HepG2 (cell line): ENCODE data around the gene ACTA2. TPM values are rescaled to one million over a fixed set of nuclear protein-coding genes. Genes with fewer than 3 reads are reported as not detected.

Experiments
- ATAC-seq: fragments of 200-7000 bp; cut with Tn5 transposase; 3 replicates; pipeline ENCODE4 v1.9.1; 2020; ENCODE audit warnings: mild to moderate bottlenecking, moderate library complexity
- BruUV-seq: library from RNA; stranded (reverse); fragments of 400-500 nt; replicated peaks from 2 replicates; lab custom pipeline; 2021; lab: Mats Ljungman, UMichigan
- CTCF ChIA-PET: fragments of 300-600 bp; formaldehyde crosslinking; extraction: SDS; loops from one replicate; lab custom pipeline; 2021; ENCODE audit warnings: low total read pairs, inconsistent platforms, low intra/inter-chr PET ratio; lab: Yijun Ruan, JAX
- POLR2A ChIA-PET: fragments of 350-600 bp; sonication (Branson Sonifier 250); formaldehyde crosslinking; loops from one replicate; lab custom pipeline; 2020; ENCODE audit warnings: antibody characterized with exemption, inconsistent platforms; lab: Yijun Ruan, JAX
- DNase-seq: peaks from one replicate; pipeline ENCODE4 v3.0.0-alpha.2; 2015; ENCODE audit warnings: low spot score
- FAIRE-seq: peaks from 3 replicates; lab custom pipeline; 2011; peaks lifted over from hg19 to GRCh38; lab: Jason Lieb, UNC
- H2AFZ ChIP-seq: one replicate; pipeline ENCODE4 v1.6.1; 2011; ENCODE audit warnings: low read length, inconsistent platforms
- H3K27ac ChIP-seq: fragments of 300-600 bp; 3 replicates; pipeline ENCODE4 v1.8.0; 2011; ENCODE audit warnings: mixed run types, mild to moderate bottlenecking, mixed read lengths, low read length, inconsistent platforms; ENCODE audit not compliant: insufficient read depth; ENCODE audit errors: extremely low read length
- H3K27me3 ChIP-seq, 2 experiments: fragments of 200-600 bp in 1 of 2; 2 replicates in 1 of 2; 3 replicates in 1 of 2; pipeline versions ENCODE4 v1.6.0 to v1.8.0; 2011; ENCODE audit warnings: low read length in 2 of 2, mild to moderate bottlenecking in 2 of 2, moderate library complexity in 2 of 2, inconsistent platforms in 1 of 2; ENCODE audit not compliant: insufficient read depth in 2 of 2, control insufficient read depth in 1 of 2
- H3K36me3 ChIP-seq, 2 experiments: fragments of 200-600 bp in 1 of 2; replicated peaks in 1 of 2; 2 replicates in 1 of 2; 3 replicates in 1 of 2; pipeline versions ENCODE4 v1.5.1 to v1.8.0; 2011; ENCODE audit warnings: low read length in 2 of 2, inconsistent platforms in 1 of 2; ENCODE audit not compliant: insufficient read depth in 2 of 2, control insufficient read depth in 1 of 2
- H3K4me1 ChIP-seq: 2 replicates; pipeline ENCODE4 v1.5.1; 2012; ENCODE audit warnings: low read length, inconsistent platforms; ENCODE audit not compliant: insufficient read depth
- H3K4me2 ChIP-seq: 2 replicates; pipeline ENCODE4 v1.6.0; 2011; ENCODE audit warnings: low read depth, low read length, inconsistent platforms
- H3K4me3 ChIP-seq, 3 experiments: fragments of 200-600 bp in 1 of 3; sonication (generic), shearing (Covaris generic) in 1 of 3; replicated peaks in 1 of 3; 2 replicates each; pipeline ENCODE4 v1.5.1; 2011 to 2016; ENCODE audit warnings: low read length in 3 of 3, inconsistent platforms in 2 of 3, low read depth in 2 of 3, mild to moderate bottlenecking in 2 of 3, control low read depth in 1 of 3, mixed read lengths in 1 of 3; ENCODE audit not compliant: insufficient read depth in 1 of 3
- H3K79me2 ChIP-seq: one replicate; pipeline ENCODE4 v1.6.1; 2011; ENCODE audit warnings: low read length, inconsistent platforms; ENCODE audit not compliant: insufficient read depth
- H3K9ac ChIP-seq: 2 replicates; pipeline ENCODE4 v1.6.0; 2011; ENCODE audit warnings: mild to moderate bottlenecking, low read depth, low read length, inconsistent platforms; ENCODE audit not compliant: insufficient read depth
- H3K9me3 ChIP-seq: 2 replicates; pipeline ENCODE4 v1.5.1; 2012; ENCODE audit warnings: mild to moderate bottlenecking, low read length
- H4K20me1 ChIP-seq: 2 replicates; pipeline ENCODE4 v1.6.0; 2011; ENCODE audit warnings: inconsistent platforms, mild to moderate bottlenecking, low read length, moderate library complexity; ENCODE audit not compliant: insufficient read depth
- CCAR2 ChIP-seq: fragments of 200-400 bp; formaldehyde crosslinking; optimal IDR thresholded peaks from 2 replicates; pipeline ENCODE3; 2018; ENCODE audit warnings: low read depth, mild to moderate bottlenecking, low read length, moderate library complexity
- FOSL2 ChIP-seq: sonication (generic); formaldehyde crosslinking; IDR thresholded peaks from 2 replicates; pipeline ENCODE4 v1.4.0; 2020; ENCODE audit warnings: missing genetic modification reagents
- FOXC1 ChIP-seq: sonication (generic); formaldehyde crosslinking; IDR thresholded peaks from 2 replicates; pipeline ENCODE4 v1.8.0; 2022; ENCODE audit warnings: mild to moderate bottlenecking, missing genetic modification reagents, borderline replicate concordance
- IKZF1 ChIP-seq: fragments of 450-650 bp; IDR thresholded peaks from 2 replicates; pipeline ENCODE4 v1.7.1; 2016
- MEF2D ChIP-seq: sonication (generic); formaldehyde crosslinking; IDR thresholded peaks from 2 replicates; pipeline ENCODE4 v1.5.1; 2020; ENCODE audit warnings: mild to moderate bottlenecking, missing genetic modification reagents
- MIXL1 ChIP-seq: IDR thresholded peaks from 2 replicates; pipeline ENCODE4 v1.6.1; 2016
- RFX1 ChIP-seq: fragments of 450-650 bp; IDR thresholded peaks from 2 replicates; pipeline ENCODE4 v1.6.1; 2017
- SCMH1 ChIP-seq: sonication (generic); formaldehyde crosslinking; IDR thresholded peaks from 2 replicates; pipeline ENCODE4 v1.9.0; 2021; ENCODE audit warnings: missing genetic modification reagents, mild to moderate bottlenecking, borderline replicate concordance
- SYNCRIP ChIP-seq: fragments of 200-400 bp; formaldehyde crosslinking; IDR thresholded peaks from 2 replicates; pipeline ENCODE4 v1.6.1; 2018; ENCODE audit warnings: mild to moderate bottlenecking, low read depth, low read length; ENCODE audit not compliant: insufficient read depth
- YEATS2 ChIP-seq: sonication (generic); formaldehyde crosslinking; IDR thresholded peaks from 2 replicates; pipeline ENCODE4 v1.4.0; 2020; ENCODE audit warnings: missing genetic modification reagents, borderline replicate concordance
- ZMYM4 ChIP-seq: sonication (generic); formaldehyde crosslinking; IDR thresholded peaks from 2 replicates; pipeline ENCODE4 v1.8.1; 2023; ENCODE audit warnings: mild to moderate bottlenecking, missing genetic modification reagents
- ZNF510 ChIP-seq: sonication (generic); formaldehyde crosslinking; IDR thresholded peaks from 2 replicates; pipeline ENCODE4 v1.4.0; 2020; ENCODE audit warnings: low read depth, mild to moderate bottlenecking, missing genetic modification reagents
- ZNF543 ChIP-seq: sonication (generic); formaldehyde crosslinking; IDR thresholded peaks from 2 replicates; pipeline ENCODE4 v1.4.0; 2020; ENCODE audit warnings: mild to moderate bottlenecking, missing genetic modification reagents
- ZNF891 ChIP-seq: sonication (generic); formaldehyde crosslinking; IDR thresholded peaks from 2 replicates; pipeline ENCODE4 v1.5.0; 2020; ENCODE audit warnings: mild to moderate bottlenecking, missing genetic modification reagents
- WGBS: methylation state at CpG from one replicate; pipeline ENCODE4 v1.1.6; 2017; ENCODE audit warnings: low lambda C conversion rate; 5-methylcytosine and 5-hydroxymethylcytosine counted together
- in situ Hi-C: cut with HindIII; loops from 2 replicates; pipeline ENCODE4 v1.10.0; 2017; ENCODE audit warnings: low pct_unique_long_range_greater_than_20kb; ENCODE audit not compliant: extremely low pct_ligation_motif_present
- intact Hi-C: fragments of 100-400 bp; cut with micrococcal nuclease; formaldehyde crosslinking; loops from one replicate; pipeline ENCODE4 v1.10.0; 2022; ENCODE audit not compliant: unreplicated experiment
- polyA plus RNA-seq, 8 experiments: library from polyadenylated mRNA; depleted of rRNA in 3 of 8; stranded (reverse) in 7 of 8; unstranded in 1 of 8; fragments of >200 nt; fragmentation: Illumina TruSeq in 4 of 8; extraction: Trizol in 4 of 8; gene quantifications; 2 replicates each; pipeline versions ENCODE4 v1.2.1 to v1.2.3, GENCODE V29; 2011 to 2016; ENCODE audit warnings: low read depth in 4 of 8, missing spikeins in 1 of 8, mixed read lengths in 1 of 8; ENCODE audit not compliant: insufficient read depth in 1 of 8
- total RNA-seq, 5 experiments: library from RNA; depleted of rRNA; stranded (reverse); fragments of >200 nt; fragmentation: Illumina TruSeq; extraction: Trizol; gene quantifications; 2 replicates each; pipeline ENCODE4 v1.2.3, GENCODE V29; 2016; ENCODE audit warnings: low read depth in 1 of 5
- TF ChIP-seq, protein P1 (sequence below): sonication (generic); formaldehyde crosslinking; IDR thresholded peaks from 2 replicates; pipeline ENCODE4 v1.5.1; 2020; ENCODE audit warnings: mild to moderate bottlenecking, missing genetic modification reagents, borderline replicate concordance

The ACTA2 gene
- total and polyA plus RNA-seq, 2 of the 13 experiments (the other 11 are each of a cell fraction or from before 2014, with no cell fraction given) = 21.8 to 59.9 TPM

GRCh38 chr10:88915781-88916180, 36.8 kb downstream of the ACTA2 start:
- intact Hi-C loops (no loop called here), in situ Hi-C loops (no loop called here)
- no TSS peak for BruUV-seq
- H3K4me3 ChIP-seq = no peak overlapping the region
- 71% methylated on average over 2 of the region's 2 CpGs for WGBS
- no peak overlapping the region for H3K4me2 ChIP-seq
- no peaks in the 10 kb centered on the region for H3K27me3 ChIP-seq
- DNase-seq = no peak
- no peaks in the 10 kb centered on the region for H3K9me3 ChIP-seq
- H4K20me1 ChIP-seq = no peaks in the 10 kb centered on the region
- no peaks in the 10 kb centered on the region for H3K79me2 ChIP-seq
- no peak for ATAC-seq
- H3K4me1 ChIP-seq = no peaks in the 10 kb centered on the region
- ChIA-PET CTCF (no interaction called here), POLR2A (no interaction called here)
- H3K27ac ChIP-seq = no peak overlapping the region
- no peak overlapping the region for H2AFZ ChIP-seq
- TF ChIP-seq FOSL2 = no peak
- no peak for TF ChIP-seq IKZF1
- TF ChIP-seq FOXC1 (CRISPR knock-in tag) = no peak
- TF ChIP-seq CCAR2 = no peak
- no peak for TF ChIP-seq MIXL1 (CRISPR knock-in tag)
- TF ChIP-seq, all 625 proteins: peak for 0
- H3K36me3 ChIP-seq = no peaks in the 10 kb centered on the region
- no peak for FAIRE-seq
- H3K9ac ChIP-seq = no peak overlapping the region

DNA sequence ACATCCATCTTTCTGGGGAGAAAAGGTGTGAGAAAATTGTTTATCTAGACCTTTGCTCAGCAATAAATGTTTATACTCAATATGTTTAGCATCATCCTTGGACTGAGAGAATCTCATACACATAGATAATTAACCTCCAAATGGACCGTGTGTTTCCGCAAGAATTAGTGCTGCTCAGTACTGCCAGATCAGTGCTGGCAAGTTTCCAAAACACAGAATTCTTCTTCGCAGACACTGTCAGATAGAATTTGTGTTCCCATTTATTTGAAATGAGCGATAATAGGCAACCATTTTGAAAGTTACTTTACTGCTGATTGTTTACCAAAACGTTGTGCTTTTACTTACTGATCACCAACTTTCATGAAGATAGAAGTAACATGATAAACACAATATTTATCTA, 38.8 kb downstream of the ACTA2 start:
- in situ Hi-C loops = no loop called here
- H3K27ac ChIP-seq = no peak overlapping the region
- H3K4me1 ChIP-seq = no peaks in the 10 kb centered on the region
- no peaks in the 10 kb centered on the region for H4K20me1 ChIP-seq
- no TSS peak for BruUV-seq
- DNase-seq (no peak), ATAC-seq (no peak), FAIRE-seq (no peak)
- WGBS = 69% methylated on average over 5 of the region's 5 CpGs
- ChIA-PET POLR2A (no interaction called here), CTCF (no interaction called here)
- no peaks in the 10 kb centered on the region for H3K36me3 ChIP-seq
- no peaks in the 10 kb centered on the region for H3K27me3 ChIP-seq
- no peak overlapping the region for H3K4me2 ChIP-seq
- intact Hi-C loops = no loop called here
- no peaks in the 10 kb centered on the region for H3K9me3 ChIP-seq
- no peak overlapping the region for H3K9ac ChIP-seq
- no peaks in the 10 kb centered on the region for H3K79me2 ChIP-seq
- H3K4me3 ChIP-seq = no peak overlapping the region
- TF ChIP-seq SCMH1 = no peak
- no peak for TF ChIP-seq MEF2D (CRISPR knock-in tag)
- TF ChIP-seq ZNF510 (CRISPR knock-in tag) = no peak
- no peak for TF ChIP-seq ZNF891 (CRISPR knock-in tag)
- no peak for TF ChIP-seq SYNCRIP
- TF ChIP-seq, protein P1, sequence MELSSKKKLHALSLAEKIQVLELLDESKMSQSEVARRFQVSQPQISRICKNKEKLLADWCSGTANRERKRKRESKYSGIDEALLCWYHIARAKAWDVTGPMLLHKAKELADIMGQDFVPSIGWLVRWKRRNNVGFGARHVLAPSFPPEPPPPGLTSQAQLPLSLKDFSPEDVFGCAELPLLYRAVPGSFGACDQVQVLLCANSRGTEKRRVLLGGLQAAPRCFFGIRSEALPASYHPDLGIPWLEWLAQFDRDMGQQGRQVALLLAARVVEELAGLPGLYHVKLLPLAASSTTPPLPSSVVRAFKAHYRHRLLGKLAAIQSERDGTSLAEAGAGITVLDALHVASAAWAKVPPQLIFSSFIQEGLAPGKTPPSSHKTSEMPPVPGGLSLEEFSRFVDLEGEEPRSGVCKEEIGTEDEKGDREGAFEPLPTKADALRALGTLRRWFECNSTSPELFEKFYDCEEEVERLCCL = no peak
- TF ChIP-seq YEATS2 (CRISPR knock-in tag) = no peak
- TF ChIP-seq ZNF543 (CRISPR knock-in tag) = no peak
- TF ChIP-seq ZMYM4 = no peak
- no peak for TF ChIP-seq RFX1
- H2AFZ ChIP-seq = no peak overlapping the region
